HL-60 (cell line): Measurements from ENCODE around the gene PARD6B.

Experiments
- DNase-seq, 2 experiments: peaks; one replicate each; pipeline ENCODE4 v3.0.0-alpha.2; 2010 to 2020; ENCODE audit warnings: low read depth in 1 of 2, low spot score in 1 of 2
- H3K27ac ChIP-seq: fragments of 250-450 bp; sonication (Bioruptor Pico); replicated peaks from 2 replicates; pipeline ENCODE4 v1.5.1; 2020; ENCODE audit warnings: mild to moderate bottlenecking, moderate library complexity
- H3K27me3 ChIP-seq: fragments of 250-450 bp; sonication (Bioruptor Pico); 2 replicates; pipeline ENCODE4 v1.5.1; 2021; ENCODE audit warnings: mild to moderate bottlenecking, moderate library complexity; ENCODE audit not compliant: insufficient read depth, poor library complexity, severe bottlenecking
- H3K4me3 ChIP-seq: replicated peaks from 2 replicates; pipeline ENCODE4 v1.5.1; 2011; ENCODE audit warnings: mild to moderate bottlenecking, control low read depth, low read length; ENCODE audit not compliant: insufficient read depth
- CTCF ChIP-seq: IDR thresholded peaks from one replicate; pipeline ENCODE4 v1.5.1; 2011; ENCODE audit warnings: low read length, control low read depth, inconsistent platforms; ENCODE audit not compliant: insufficient read depth
- GABPA ChIP-seq: IDR thresholded peaks from 2 replicates; pipeline ENCODE4 v1.6.1; 2012; ENCODE audit warnings: low read depth
- POLR2AphosphoS5 ChIP-seq: IDR thresholded peaks from 2 replicates; pipeline ENCODE4 v1.6.1; 2012; ENCODE audit warnings: low read depth
- REST ChIP-seq: IDR thresholded peaks from 2 replicates; pipeline ENCODE4 v1.6.1; 2012; ENCODE audit warnings: low read depth; ENCODE audit not compliant: insufficient replicate concordance
- SPI1 ChIP-seq: IDR thresholded peaks from 2 replicates; pipeline ENCODE4 v1.6.1; 2012; ENCODE audit warnings: low read depth, mild to moderate bottlenecking, borderline replicate concordance

PARD6B gene

GRCh38 chr20:50794846-50795634 lies 63.7 kb downstream of the PARD6B start, which contains the start of gene BCAS4:
Gene BCAS4 (plus strand): TSS chr20:50795061. CDS start chr20:50795084, 23 bp downstream.
- H3K4me3 ChIP-seq = peak within 1 kb of the TSS; percentile 52
- peak; percentile 43 to 50 for DNase-seq
- no peak within 1 kb of the TSS for H3K27ac ChIP-seq
- peaks cover 8% of the 10 kb centered on the region for H3K27me3 ChIP-seq
- TF ChIP-seq CTCF (peak; percentile 53), POLR2AphosphoS5 (no peak)

- Histone ChIP-seq H3K27me3 (peaks cover 8% of the 10 kb centered on the region), H3K4me3 (no peak overlapping the region), H3K27ac (no peak overlapping the region)
- no peak for TF ChIP-seq POLR2AphosphoS5
- no peak for TF ChIP-seq REST
- TF ChIP-seq SPI1 = no peak
- TF ChIP-seq GABPA = no peak
- no peak for TF ChIP-seq CTCF
- DNase-seq = no peak
Observed at GRCh38 chr20:50797142-50797541, 65.8 kb downstream of the PARD6B start.

- Histone ChIP-seq H3K27me3 (peaks cover 8% of the 10 kb centered on the region), H3K27ac (no peak overlapping the region), H3K4me3 (no peak overlapping the region)
- TF ChIP-seq CTCF (no peak), REST (no peak), GABPA (no peak), SPI1 (no peak), POLR2AphosphoS5 (no peak)
- no peak for DNase-seq
Observed at GRCh38 chr20:50798650-50799049, 67.3 kb downstream of the PARD6B start.
